GM18951 (cell line): ENCODE measurements around the gene HAUS2.

Experiments
- POLR2A ChIP-seq: IDR thresholded peaks from 4 replicates; pipeline ENCODE4 v1.6.1; 2011; ENCODE audit warnings: mild to moderate bottlenecking; ENCODE audit not compliant: insufficient read length, insufficient read depth; ENCODE audit errors: extremely low read depth
- in situ Hi-C: fragments of 300-500 bp; cut with MboI; formaldehyde crosslinking; loops from one replicate; pipeline ENCODE4 v1.12.0; 2022; ENCODE audit warnings: low sequenced_read_pairs, mixed read lengths, inconsistent platforms; ENCODE audit not compliant: unreplicated experiment

HAUS2 gene

DNA sequence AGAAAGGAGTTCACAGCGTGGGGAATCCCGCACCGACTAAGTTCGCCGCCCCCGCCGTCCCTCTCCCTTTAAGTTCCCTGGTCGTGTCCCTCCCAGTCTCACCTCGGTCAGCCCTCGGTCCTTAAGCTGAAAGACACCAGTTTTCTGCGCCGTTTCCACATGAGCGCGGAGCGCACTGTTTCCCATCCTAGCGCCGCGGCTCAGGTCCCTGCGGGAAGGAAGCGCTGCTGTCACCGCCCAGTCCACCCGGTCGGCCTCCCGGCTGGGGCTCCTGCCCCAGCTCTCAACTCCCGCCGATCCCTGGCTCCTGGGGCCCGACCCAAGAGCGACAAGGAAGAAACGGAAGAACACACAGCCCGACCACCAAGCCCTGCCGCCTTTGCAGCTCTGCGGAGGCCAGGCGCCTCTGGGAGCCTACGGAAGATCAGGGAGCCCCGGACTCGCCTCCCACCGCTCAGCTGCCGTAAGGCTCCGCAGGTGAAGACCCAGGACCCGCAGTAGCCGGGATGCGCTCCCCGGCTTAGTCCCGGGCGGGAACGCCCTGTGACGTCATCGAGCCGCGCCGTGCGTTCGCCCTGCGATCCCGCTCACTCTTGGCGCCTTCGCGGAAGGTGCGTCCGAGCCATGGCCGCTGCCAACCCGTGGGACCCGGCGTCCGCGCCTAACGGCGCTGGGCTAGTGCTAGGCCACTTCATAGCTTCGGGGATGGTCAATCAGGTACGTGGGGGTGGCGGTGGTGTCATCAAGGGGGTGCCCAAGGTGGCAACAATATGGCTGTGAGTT is at the start of gene HAUS2, which contains the start of gene LRRC57:
Gene HAUS2 (plus strand): TSS at position 590 of the 783 bp plus-strand sequence. CDS start 35 bp downstream, at position 625.
Gene LRRC57 (minus strand): TSS at position 545 of the 783 bp plus-strand sequence. CDS start 359 bp downstream, at position 186.
- in situ Hi-C loops = no loop called here
- peak; percentile 96 for TF ChIP-seq POLR2A

GRCh38 chr15:42499858-42500609 is 48.6 kb upstream of the HAUS2 start:
- in situ Hi-C loops = no loop called here
- no peak for TF ChIP-seq POLR2A

- in situ Hi-C loops = no loop called here
- TF ChIP-seq POLR2A = no peak
Measured at GRCh38 chr15:42502477-42502876, 46.2 kb upstream of the HAUS2 start.

- no peak for TF ChIP-seq POLR2A
- in situ Hi-C loops = no loop called here
Measured at GRCh38 chr15:42503825-42504224, 44.8 kb upstream of the HAUS2 start.

DNA sequence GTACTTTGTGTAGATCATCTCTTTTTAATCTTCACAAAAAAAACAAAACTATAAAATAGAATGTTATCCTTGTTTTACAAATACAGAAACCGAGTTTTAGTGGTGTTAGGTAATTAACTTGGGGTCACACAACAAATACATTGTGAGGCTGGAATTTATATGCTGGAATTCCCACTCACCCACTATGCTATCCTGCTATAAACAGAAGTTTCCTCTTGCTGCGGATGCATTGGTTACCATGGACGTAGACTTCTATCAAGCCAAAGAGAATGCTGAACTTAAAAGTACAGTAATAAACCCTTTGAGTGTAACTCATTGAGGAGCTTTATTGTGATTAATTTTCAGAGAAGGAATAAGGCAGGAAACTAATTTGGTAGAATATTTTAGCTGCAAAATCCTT is 44.0 kb upstream of the HAUS2 start:
- in situ Hi-C loops = no loop called here

GRCh38 chr15:42507514-42507913 is 41.1 kb upstream of the HAUS2 start:
- no peak for TF ChIP-seq POLR2A

More for the DNA sequence above, 44.0 kb upstream of the HAUS2 start:
- no peak for TF ChIP-seq POLR2A

GRCh38 chr15:42508263-42508690 is 40.4 kb upstream of the HAUS2 start:
- TF ChIP-seq POLR2A = no peak
- in situ Hi-C loops = no loop called here

More at GRCh38 chr15:42507514-42507913, 41.1 kb upstream of the HAUS2 start:
- in situ Hi-C loops = no loop called here

DNA sequence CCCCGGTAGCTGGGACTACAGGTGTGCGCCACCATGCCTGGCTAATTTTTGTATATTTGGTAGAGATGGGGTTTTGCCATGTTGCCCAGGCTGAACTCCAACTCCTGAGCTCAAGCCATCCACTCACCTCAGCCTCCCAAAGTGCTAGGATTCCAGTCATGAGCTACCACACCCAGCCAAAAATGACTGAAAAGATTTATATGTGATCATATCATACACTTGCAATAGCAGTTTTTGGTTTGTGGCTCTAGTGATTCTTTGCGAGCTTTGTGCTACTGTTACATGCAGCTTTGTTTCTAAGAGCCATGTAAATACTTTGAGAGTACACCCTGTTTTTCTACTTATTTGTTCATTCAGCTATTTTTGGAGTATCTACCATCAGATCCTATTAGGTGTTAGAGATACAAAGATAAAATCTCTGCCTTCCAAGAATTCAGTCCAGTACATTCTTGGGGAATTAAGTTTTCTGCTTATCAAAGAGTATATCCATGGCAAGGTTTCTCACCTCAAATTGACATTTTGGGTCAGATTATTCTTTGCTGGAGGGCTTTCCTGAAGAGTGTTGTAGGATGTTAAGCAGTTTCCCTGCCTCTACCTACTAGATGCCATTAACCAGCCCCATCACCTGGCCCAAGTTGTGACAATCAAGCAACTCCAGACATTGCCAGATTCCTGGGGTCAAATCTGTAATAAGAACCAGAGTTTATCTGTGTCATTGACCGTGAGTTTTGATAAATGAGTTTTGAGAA is 38.2 kb upstream of the HAUS2 start:
- in situ Hi-C loops = no loop called here
- TF ChIP-seq POLR2A = no peak

- in situ Hi-C loops = no loop called here
- TF ChIP-seq POLR2A = no peak
Measured at GRCh38 chr15:42511007-42511391, 37.6 kb upstream of the HAUS2 start.

GRCh38 chr15:42523331-42523730 is 25.3 kb upstream of the HAUS2 start:
- no peak for TF ChIP-seq POLR2A
- in situ Hi-C loops = no loop called here

DNA sequence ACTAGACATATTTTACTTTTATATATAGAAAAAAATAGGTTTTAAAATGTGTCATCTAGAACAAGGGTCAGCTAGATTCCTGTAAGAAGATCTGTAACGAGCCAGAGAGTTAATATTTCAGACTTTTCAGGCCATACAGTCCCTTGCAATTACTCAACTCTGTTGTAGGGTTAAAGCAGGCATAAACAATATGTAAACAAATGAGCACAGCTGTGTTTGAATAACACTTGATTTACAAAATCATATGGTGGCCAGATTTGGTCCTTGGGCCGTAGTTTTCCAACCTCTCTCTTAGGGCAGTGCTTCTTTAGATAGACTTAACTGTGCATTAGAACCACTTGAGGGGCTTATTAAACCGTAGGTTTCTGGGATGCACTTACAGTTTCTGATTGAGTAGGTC is 19.7 kb upstream of the HAUS2 start:
- in situ Hi-C loops = no loop called here
- no peak for TF ChIP-seq POLR2A

- no peak for TF ChIP-seq POLR2A
- in situ Hi-C loops = no loop called here
Measured at GRCh38 chr15:42533246-42533645, 15.4 kb upstream of the HAUS2 start.

- no peak for TF ChIP-seq POLR2A
- in situ Hi-C loops = no loop called here
Measured at GRCh38 chr15:42544853-42545629, 3.6 kb upstream of the HAUS2 start.

- TF ChIP-seq POLR2A = no peak
- in situ Hi-C loops = no loop called here
Measured at GRCh38 chr15:42547918-42548248, 755 bp upstream of the HAUS2 start.
